Umbilical cord (tissue), 2 donors: Measurements from ENCODE around the gene WSCD2. TPM values are rescaled to one million over a fixed set of nuclear protein-coding genes. Genes with fewer than 3 reads are reported as not detected.

Source experiments
- DNase-seq: peaks from one replicate; pipeline ENCODE4 v3.0.0-alpha.2; 2015; ENCODE audit warnings: low spot score
- total RNA-seq: library from RNA; depleted of rRNA; stranded (reverse); fragments of >200 nt; gene quantifications from one replicate; pipeline ENCODE4 v1.2.3, GENCODE V29; 2014; ENCODE audit warnings: low replicate concordance; ENCODE audit not compliant: insufficient read depth

WSCD2 gene
- total RNA-seq, 1 donor from 2014 or later, result 1.2 TPM

DNA sequence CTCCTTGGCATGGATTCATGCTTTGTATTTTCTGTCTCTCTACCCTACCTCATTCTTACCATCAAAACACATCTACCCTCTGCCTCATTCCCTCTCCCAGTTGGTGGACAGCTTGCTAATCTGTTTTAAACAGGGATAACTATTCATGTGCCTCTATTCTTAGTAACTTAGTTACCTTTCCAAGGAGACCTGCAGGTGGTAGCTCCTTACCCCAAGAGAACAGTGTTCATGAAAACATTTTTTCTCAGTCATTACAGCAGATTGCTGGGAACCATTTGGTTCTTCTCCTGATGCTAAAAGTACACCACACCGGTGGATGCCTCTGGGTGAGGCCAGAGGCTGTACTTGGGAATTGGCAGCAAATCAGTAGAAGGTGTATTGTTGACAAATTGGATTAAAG is 137.0 kb downstream of the WSCD2 start:
- no peak for DNase-seq

DNA sequence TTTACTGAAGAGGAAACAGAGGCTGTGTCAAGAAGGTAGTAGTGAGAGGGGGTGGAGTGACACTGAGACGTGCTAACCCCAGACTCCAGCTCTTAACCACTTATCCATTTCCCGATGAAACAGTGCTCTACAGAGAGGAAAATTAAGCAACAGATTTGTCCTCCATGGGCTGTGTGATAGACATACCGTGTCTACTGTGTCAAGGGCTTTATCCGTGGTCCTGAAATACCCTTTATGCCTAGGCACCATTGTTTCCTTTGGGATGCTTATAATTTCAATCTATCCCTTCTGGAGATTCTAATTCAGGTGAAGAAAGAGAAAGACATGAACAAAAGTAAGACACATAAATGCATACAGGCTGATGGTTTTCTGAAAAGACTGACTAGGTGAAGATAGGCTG is 138.4 kb downstream of the WSCD2 start:
- no peak for DNase-seq

- no peak for DNase-seq
Observed at GRCh38 chr12:108268397-108268796, 139.3 kb downstream of the WSCD2 start.

DNA sequence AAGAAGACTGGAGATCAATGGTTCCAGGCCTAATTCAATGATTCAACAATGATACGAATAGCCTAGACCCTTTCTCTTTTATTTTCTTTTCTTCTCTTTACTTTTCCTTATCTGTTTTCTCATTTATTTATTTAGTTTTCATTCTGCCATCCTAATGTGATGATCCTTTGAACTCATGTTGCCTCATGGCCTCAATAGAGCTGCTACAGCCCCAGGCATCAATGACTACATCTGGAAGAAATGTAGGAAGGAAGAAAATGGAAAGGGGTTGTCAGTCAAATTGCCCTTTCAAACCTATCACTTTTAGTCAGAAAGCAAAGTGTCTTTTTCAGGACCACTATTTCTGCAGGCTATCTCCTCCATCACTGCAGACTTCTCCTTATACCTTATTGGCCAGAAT is 140.1 kb downstream of the WSCD2 start:
- DNase-seq, result no peak

GRCh38 chr12:108270035-108270848 is 141.2 kb downstream of the WSCD2 start:
- no peak for DNase-seq

DNA sequence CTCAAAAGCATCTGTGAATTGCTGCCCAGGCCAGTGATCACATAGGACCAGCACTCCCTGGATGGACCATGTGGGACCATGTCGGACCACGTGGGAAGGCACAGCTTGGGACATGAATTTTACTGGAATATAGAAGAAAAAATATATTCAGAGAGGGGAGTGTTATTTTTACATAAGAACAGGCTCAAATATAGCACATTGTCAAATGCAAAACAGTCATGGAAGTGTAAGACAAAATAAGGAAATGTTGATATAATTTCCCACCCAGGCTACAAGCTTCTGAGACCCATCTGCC is 141.7 kb downstream of the WSCD2 start:
- DNase-seq, result no peak

GRCh38 chr12:108271951-108272872 is 143.1 kb downstream of the WSCD2 start:
- no peak for DNase-seq

DNA sequence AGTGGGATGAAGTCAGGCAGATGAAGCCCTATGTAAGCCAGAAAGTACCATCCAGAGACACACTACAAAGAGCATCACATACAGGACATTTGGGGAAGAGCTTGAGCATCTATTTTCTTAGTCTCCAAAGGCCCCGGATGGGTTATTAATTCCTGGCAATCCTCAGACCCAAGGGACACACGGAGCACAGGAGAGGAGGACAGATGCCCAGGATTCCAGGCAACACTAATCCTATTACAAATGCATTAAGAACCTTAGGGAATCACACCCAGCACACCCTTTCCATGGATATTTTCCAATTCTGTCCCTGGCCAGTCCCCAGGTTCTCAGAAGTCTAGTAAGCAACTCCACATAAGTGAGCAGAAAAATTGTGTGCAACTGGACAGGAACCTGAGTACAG is 144.1 kb downstream of the WSCD2 start:
- DNase-seq, result no peak

DNA sequence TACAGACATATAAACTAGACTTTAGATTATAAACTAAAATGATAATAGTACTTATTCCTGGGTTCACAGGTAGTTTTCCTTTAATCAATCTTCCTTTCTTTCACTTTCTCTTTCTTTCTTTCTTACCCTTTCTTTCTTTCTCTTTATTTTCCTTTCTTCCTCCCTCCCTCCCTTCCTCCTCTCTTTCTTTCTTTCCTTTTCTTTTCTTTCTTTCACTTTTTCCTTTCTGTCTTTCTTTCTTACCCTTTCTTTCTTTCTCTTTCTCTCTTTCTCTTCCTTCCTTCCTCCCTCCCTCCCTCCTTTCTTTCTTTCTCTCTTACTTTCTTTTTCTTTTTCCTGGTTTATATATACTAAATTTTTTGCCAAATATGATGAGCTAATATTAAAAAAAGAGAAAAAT is 148.5 kb downstream of the WSCD2 start:
- no peak for DNase-seq

- no peak for DNase-seq
Observed at GRCh38 chr12:108282160-108282559, 153.1 kb downstream of the WSCD2 start.

DNA sequence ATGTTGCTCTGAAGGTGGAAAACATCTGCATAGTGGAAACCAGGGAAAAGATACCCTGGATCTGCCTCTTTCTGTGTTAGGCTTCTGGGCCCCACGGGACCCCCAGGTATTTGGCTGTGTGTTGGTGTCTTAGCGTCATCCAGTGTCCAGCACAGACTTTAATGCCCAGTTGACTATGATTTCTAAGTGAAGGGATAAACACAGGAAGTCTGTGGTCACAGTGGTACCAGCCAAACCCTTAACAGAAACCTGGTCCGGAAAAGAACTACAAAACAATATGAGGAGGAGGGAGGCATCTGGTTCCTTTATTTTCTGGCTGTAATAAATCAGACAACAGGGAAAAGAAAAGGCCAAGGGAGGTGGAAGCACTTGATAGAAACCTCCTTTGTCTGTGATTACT is 153.6 kb downstream of the WSCD2 start:
- DNase-seq, result no peak

DNA sequence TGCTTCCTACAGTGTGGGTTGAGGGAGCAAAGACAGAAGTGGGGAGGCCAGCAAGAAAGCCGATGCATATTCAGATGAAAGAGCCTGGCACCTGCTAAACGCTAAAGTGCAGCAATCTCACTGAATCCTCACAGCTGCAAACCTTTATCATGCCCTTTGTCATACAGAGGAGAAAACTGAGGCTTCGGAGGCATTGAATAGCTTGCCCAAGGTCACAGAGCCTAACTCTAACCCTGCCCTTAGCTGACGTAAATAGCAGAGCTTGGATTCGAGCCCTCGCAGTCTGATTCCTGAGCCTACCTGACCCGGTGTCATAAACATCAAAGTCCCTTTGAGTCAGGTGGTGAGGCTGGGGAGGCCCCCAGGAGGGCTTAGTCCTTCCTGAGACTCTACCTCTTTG is 155.1 kb downstream of the WSCD2 start:
- no peak for DNase-seq

- DNase-seq, result no peak
Observed at GRCh38 chr12:108285016-108285415, 155.9 kb downstream of the WSCD2 start.

- no peak for DNase-seq
Observed at GRCh38 chr12:108287227-108287626, 158.1 kb downstream of the WSCD2 start.

DNA sequence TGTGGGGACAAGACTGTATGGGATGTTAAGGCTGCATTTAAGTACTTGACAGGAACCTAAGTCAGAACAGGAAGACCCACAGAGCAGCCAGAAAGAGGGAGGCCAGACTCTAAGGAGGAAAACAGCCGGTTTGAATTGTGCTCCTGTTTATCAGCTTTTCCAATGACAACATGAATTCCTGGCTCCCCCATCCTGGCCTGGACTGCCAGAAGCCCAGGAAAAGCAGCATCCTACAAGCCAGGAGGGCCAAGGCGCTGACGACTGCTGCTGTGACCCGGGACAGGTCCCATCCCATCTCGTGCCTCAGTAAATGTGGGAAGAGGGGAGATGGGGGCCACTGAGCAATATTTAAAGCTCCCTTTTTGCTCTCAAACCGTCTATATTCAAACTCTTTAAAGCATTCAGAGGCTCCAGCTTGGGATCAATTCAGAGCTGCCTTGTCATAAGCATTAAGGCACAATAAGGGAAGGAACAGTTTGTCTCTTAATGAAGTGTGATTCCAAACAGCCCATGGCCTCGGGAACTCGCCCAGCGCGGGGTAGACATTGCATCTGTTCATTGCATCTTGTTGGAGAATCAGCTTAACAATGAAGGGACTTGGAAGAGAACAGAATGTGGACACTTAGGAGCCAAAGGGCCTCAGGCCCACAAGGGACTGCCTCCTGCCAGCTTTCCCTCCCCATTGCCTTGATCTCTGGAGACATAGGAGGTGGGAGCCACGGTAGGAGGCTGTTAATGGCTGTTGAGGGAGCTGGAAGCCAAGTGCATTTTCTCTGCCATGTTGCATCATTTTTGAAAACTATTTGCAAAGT is 160.5 kb downstream of the WSCD2 start:
- DNase-seq, result no peak

DNA sequence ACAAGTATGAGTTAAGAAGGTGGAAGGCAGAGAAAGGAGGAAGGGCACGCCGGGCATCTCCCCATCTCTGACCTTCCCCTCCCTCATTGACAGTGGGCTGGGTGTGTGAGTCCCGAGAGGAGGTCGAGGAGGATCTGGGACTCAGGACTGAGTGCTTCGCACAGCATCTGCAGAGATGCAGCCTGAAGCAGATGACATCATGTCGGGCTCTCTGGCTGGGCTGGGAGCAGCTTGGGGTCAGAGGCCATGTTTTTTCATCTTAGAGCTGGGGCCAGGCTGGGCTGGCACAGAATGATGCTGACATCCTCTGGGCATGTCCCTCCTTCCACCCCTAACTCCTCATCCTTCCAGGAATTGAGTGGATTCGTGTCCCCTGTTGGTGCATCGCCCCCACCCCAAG is 166.6 kb downstream of the WSCD2 start:
- DNase-seq, result no peak

- DNase-seq, result no peak
Observed at GRCh38 chr12:108296945-108297344, 167.9 kb downstream of the WSCD2 start.

- DNase-seq, result no peak
Observed at GRCh38 chr12:108297424-108297823, 168.3 kb downstream of the WSCD2 start.

- DNase-seq, result no peak
Observed at GRCh38 chr12:108297895-108298760, 169.0 kb downstream of the WSCD2 start.

GRCh38 chr12:108298761-108299275 is 169.7 kb downstream of the WSCD2 start:
- no peak for DNase-seq

GRCh38 chr12:108299516-108299915 is 170.4 kb downstream of the WSCD2 start:
- DNase-seq, result no peak
